Endothelial cell (in vitro differentiated cells): ENCODE measurements around the gene ADCY1. TPM values are rescaled to one million over a fixed set of nuclear protein-coding genes. Genes with fewer than 3 reads are reported as not detected.

Experiments used
- DNase-seq: peaks from one replicate; pipeline ENCODE4 v3.0.0; 2021; ENCODE audit warnings: low spot score
- H3K27ac Mint-ChIP-seq: one replicate; pipeline ENCODE4 v1.8.0; 2021; ENCODE audit warnings: mixed read lengths, inconsistent platforms; ENCODE audit not compliant: unreplicated experiment
- H3K27me3 Mint-ChIP-seq: one replicate; pipeline ENCODE4 v1.8.0; 2021; ENCODE audit warnings: mild to moderate bottlenecking, moderate library complexity, mixed read lengths, inconsistent platforms; ENCODE audit not compliant: unreplicated experiment
- H3K36me3 Mint-ChIP-seq: one replicate; pipeline ENCODE4 v1.8.0; 2021; ENCODE audit warnings: mild to moderate bottlenecking, low read depth, mixed read lengths, inconsistent platforms; ENCODE audit not compliant: unreplicated experiment
- H3K4me1 Mint-ChIP-seq: one replicate; pipeline ENCODE4 v1.8.0; 2021; ENCODE audit warnings: mild to moderate bottlenecking, mixed read lengths, inconsistent platforms; ENCODE audit not compliant: unreplicated experiment
- H3K4me3 Mint-ChIP-seq: one replicate; pipeline ENCODE4 v1.8.0; 2021; ENCODE audit warnings: mild to moderate bottlenecking, mixed read lengths, inconsistent platforms; ENCODE audit not compliant: unreplicated experiment
- H3K9me3 Mint-ChIP-seq: one replicate; pipeline ENCODE4 v1.8.0; 2021; ENCODE audit warnings: mixed read lengths, inconsistent platforms; ENCODE audit not compliant: unreplicated experiment
- CTCF ChIP-seq: fragments of 200-600 bp; sonication (generic); IDR thresholded peaks from one replicate; pipeline ENCODE4 v1.5.0; 2021; ENCODE audit warnings: antibody characterized with exemption; ENCODE audit not compliant: unreplicated experiment
- total RNA-seq: library from RNA; stranded (reverse); fragmentation: NEBNext Ultra II Directional; extraction: Animal tissue kit (Norgen Biotek cat#: 25700); gene quantifications from one replicate; pipeline ENCODE4 v1.2.1, GENCODE V29; 2021; ENCODE audit not compliant: unreplicated experiment

ADCY1 gene
- total RNA-seq, 1 donor from 2014 or later: 50.7 TPM

DNA sequence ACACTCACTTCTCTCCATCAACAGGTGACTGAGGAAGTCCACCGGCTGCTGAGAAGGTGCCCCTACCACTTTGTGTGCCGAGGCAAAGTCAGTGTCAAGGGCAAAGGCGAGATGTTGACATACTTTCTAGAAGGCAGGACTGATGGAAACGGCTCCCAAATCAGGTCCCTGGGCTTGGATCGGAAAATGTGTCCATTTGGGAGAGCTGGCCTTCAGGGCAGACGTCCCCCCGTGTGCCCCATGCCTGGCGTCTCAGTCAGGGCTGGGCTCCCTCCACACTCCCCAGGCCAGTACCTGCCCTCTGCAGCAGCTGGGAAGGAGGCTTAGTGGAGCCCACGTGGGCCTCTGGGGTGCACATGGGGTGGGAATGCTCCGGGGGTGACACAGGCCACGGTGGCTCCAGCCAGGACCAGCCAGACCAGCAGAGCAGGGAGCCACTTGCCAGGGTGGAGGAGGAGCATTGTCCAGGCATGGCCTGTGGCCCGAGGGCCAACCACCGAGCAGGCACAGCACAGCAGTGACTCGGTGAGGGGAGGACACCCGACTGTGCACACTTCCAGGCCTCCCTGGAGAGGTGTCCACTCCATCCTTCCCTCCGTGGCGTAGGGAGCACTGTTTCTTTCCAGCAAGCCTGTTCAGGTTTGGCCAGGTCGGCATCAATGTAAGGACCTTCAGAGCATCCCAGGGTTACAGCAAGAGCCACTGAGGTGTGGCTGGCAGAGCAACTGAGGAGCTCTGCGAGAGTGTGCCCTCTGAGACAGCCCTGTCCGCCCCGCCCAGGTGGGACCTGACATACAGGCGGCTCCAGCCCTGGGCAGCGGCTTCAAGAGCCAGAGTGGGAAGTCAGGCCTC is 139.7 kb downstream of the ADCY1 start:
- no peak for TF ChIP-seq CTCF
- peaks cover 4% of the 10 kb centered on the region for H3K27me3 Mint-ChIP-seq
- no peaks in the 10 kb centered on the region for H3K4me1 Mint-ChIP-seq
- H3K36me3 Mint-ChIP-seq: peaks cover 23% of the 10 kb centered on the region
- H3K9me3 Mint-ChIP-seq: no peaks in the 10 kb centered on the region
- DNase-seq: no peak
- no peak overlapping the region for H3K27ac Mint-ChIP-seq
- no peak overlapping the region for H3K4me3 Mint-ChIP-seq

DNA sequence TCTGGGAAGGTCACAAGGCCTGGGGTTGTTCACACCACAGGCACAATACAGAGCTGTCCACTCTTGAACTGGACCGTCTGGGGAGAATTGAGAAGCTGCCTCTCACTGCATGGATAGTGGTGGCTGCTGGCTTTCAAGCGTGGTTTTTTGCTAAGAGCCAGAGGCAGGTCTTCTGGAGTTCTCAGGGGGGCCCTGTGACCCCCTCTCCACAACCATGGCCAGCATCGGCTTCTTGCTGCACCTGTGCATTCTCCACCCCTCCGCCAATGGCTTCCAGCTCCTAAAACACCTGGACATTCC is 140.3 kb downstream of the ADCY1 start:
- no peak for DNase-seq
- no peak for TF ChIP-seq CTCF
- Mint-ChIP-seq H3K4me3 (no peak overlapping the region), H3K27ac (no peak overlapping the region), H3K9me3 (no peaks in the 10 kb centered on the region), H3K4me1 (peaks cover under 1% of the 10 kb centered on the region), H3K27me3 (peaks cover 4% of the 10 kb centered on the region), H3K36me3 (peaks cover 20% of the 10 kb centered on the region)

- TF ChIP-seq CTCF: no peak
- Mint-ChIP-seq H3K9me3 (no peaks in the 10 kb centered on the region), H3K4me1 (peaks cover 7% of the 10 kb centered on the region), H3K36me3 (peaks cover 23% of the 10 kb centered on the region), H3K27ac (no peak overlapping the region), H3K4me3 (no peak overlapping the region), H3K27me3 (peaks cover 4% of the 10 kb centered on the region)
- DNase-seq: no peak
Measured at GRCh38 chr7:45715471-45716352, 141.5 kb downstream of the ADCY1 start.

DNA sequence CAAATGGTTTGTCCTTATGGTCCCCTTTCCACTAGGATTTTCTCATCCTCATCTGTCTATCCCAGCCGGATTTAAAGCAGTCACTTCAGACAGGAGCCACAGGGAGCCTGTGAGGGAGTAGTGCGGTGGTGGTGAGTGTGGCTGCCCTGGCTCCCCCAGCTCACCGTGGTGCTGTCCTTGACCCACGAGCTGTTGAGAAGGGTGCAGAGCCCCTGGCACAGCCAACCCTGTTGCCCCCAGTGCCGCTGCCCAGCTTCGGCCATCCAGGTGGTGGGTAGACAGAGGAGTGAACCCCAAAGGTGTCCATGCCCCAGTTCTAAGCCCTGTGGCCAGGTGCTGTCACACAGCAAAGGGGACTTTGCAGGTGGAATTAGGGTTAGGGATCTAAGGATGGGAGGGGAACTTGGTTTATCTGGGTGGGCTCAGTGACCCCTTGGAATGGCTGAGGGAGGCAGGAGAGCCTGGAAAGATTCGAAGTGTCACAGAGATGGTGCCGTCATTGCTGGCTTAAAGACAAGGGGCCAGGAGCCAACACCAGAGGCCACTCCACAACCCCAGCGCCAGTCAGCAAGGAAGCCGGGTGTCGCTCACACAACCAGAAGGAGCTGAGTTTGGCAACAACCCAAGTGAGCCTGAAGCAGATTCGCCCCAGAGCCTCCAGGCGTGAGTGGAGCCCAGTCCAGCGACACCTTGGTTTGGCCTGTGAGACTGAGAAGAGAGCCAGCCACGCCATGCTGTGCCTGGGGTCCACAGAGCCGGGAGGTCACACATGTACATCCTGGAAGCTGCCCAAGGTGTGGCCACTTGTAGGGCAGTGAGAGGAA is 142.4 kb downstream of the ADCY1 start:
- H3K4me1 Mint-ChIP-seq: peaks cover 7% of the 10 kb centered on the region
- no peaks in the 10 kb centered on the region for H3K9me3 Mint-ChIP-seq
- DNase-seq: no peak
- TF ChIP-seq CTCF: no peak
- peaks cover 4% of the 10 kb centered on the region for H3K27me3 Mint-ChIP-seq
- no peak overlapping the region for H3K4me3 Mint-ChIP-seq
- H3K36me3 Mint-ChIP-seq: peaks cover 23% of the 10 kb centered on the region
- no peak overlapping the region for H3K27ac Mint-ChIP-seq
